GM18517 (cell line): ENCODE data around the gene SNCB.
A peak's percentile ranks its signal among the peaks of the same experiment; 100 is the strongest.

Source experiments
- ATAC-seq: cut with Tn5 transposase; IDR thresholded peaks from one replicate; pipeline ENCODE4 v1.9.1; 2021; ENCODE audit warnings: mild to moderate bottlenecking, moderate library complexity; ENCODE audit not compliant: unreplicated experiment

SNCB gene

GRCh38 chr5:176629853-176630680 is at the start of gene SNCB, which contains the start of gene EIF4E1B:
Gene SNCB, minus strand, starts transcription at chr5:176630534. Its CDS starts 880 bp downstream, at chr5:176629654.
Gene EIF4E1B, plus strand, starts transcription at chr5:176630675. Its CDS starts 12,113 bp downstream, at chr5:176642788.
- ATAC-seq, result no peak

DNA sequence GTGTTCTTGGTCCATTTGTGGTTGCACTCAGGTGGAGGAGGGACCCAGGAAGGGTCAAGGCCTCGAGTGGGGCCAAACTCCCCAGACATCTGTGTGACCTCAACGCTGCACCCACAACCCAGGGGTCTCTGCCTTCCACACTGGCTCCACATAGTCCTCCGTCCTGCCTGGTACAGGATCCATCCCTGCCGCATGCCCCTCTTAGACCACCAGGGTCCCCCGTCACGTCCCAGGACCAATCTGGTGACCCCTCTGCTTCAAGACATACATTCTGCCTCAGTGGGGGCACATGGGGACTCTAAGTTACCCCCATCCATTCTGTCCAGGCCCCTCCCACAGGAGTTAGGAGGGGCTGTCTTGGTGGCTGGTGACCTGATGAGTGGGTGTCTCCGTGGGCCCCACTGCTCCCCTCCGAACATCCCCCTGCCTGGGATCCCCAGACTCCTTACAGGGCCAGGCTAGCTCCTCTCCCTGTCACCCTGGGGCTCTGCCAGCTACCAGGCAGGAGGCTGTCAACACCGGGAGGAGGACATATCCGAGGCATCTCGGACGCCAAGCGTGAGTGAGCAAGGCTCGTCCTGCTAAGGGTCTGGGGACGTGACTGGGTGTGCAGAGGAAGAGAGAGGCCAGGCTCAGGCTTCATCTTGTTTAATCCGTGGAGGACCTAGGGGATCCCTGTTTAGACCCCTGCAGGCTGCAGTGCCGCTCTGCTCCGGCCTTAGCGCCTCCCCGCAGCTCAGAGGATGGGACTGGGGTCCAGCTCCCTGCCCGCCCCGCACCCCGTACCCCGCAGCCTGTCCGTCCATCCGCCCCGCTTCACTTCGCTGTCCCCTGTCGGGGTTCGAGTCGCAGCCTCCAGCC is 49.3 kb upstream of the SNCB start:
- ATAC-seq, result no peak

- no peak for ATAC-seq
Observed at GRCh38 chr5:176678584-176678983, 48.2 kb upstream of the SNCB start.

DNA sequence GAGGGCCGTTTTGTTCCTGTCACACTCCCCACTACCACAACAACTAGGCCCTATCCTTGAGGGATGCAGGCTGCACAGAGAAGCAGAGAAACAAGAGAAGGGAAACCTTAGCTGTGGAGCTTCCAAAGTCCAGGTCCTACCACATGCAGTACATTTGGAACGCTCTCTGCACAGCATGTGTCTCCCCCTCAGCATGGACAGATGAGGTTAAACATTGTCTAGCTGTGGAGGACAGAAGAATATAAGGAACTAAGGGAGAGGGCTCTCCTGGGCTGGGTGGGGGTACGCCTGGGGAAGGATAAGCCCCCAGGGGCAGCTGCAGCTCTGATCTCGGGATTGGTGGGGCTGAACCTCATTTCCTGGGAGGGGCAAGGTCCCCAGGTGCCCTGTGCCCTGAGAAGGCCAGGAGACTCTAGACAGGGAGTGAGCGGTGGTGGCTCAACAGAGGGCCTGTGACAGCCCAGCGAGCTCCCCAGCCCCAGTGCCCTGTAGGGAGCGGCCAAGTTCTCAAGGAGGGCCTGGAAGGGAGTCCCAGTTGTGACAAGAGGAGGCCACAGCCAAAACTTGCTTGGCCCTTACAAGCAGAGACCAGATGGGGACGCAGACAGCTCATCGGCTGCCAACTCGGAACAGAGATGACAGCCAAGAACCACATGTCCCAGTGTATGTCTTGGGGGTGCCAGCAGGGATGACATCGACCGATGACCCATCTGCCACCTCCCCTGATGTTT is 47.0 kb upstream of the SNCB start:
- ATAC-seq, result no peak

DNA sequence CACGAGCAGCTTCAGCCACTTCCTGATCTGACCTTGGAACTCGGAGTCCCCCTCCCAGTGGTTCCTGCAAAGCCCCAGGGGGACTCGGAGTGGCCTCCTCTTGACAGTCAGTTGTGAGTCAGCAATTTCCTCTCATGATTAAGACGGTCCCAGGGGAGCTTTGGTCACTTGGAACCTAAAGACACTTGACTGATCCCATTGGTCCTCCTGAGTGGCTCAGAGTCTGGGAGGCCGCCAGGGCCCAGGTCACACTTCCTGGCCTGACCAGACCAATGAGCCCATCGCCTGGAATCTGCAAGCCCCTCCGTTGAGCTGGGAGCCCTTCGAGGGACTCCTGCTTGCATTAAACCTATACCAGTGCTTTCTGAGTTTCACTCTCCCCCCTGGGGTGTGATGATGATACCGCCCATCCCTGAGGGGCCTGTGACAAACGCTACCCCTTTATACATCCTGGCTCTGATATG is 46.1 kb upstream of the SNCB start:
- peak; percentile 73 for ATAC-seq

DNA sequence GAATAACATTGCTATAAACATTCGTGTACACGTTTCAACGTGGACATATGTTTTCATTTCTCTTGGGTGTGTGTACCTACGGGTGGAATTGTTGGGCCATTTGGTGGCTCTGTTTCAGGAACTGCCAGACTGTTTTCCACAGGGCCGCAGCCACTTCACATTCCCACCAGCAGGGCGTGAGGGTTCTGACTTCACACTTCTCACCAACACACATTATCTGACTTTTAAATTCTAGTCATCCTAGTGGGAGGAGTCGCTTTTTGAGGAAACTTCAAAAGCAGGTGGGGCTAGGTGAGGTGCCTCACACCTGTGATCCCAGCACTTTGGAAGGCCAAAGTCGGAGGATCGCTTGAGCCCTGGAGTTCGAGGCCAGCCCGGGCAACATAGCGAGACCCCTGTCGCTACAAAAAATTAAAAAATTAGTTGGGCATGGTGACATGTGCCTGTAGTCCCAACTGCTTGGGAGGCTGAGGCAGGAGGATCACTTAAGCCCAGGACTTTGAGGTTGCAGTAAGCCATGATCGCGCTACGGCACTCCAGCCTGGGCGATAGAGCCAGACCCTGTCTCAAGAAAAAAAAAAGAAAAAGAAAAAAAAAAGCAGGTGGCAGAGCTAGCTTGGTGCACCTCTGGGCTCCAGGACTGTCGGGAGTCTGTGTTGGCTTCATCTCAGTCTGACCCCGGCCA is 45.5 kb upstream of the SNCB start:
- no peak for ATAC-seq

DNA sequence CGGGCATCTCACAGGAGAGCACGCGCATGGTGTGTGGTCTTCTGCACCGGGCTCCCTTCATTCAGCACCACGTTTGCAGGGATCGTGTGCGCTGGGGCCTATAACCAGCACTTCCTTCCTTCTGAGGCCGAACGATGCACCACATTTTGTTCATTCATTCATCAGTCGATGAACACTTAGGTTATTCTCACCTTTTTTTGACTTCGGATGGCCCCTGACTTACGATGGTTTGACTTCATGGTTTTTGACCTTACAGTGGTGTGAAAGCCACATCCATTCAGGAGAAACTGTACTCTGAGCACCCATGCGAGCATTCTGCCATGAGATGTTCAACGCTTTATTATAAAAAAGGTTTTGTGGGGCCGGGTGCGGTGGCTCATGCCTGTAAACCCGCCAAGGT is 44.5 kb upstream of the SNCB start:
- ATAC-seq, result no peak

- ATAC-seq, result no peak
Observed at GRCh38 chr5:176673651-176674583, 43.6 kb upstream of the SNCB start.

DNA sequence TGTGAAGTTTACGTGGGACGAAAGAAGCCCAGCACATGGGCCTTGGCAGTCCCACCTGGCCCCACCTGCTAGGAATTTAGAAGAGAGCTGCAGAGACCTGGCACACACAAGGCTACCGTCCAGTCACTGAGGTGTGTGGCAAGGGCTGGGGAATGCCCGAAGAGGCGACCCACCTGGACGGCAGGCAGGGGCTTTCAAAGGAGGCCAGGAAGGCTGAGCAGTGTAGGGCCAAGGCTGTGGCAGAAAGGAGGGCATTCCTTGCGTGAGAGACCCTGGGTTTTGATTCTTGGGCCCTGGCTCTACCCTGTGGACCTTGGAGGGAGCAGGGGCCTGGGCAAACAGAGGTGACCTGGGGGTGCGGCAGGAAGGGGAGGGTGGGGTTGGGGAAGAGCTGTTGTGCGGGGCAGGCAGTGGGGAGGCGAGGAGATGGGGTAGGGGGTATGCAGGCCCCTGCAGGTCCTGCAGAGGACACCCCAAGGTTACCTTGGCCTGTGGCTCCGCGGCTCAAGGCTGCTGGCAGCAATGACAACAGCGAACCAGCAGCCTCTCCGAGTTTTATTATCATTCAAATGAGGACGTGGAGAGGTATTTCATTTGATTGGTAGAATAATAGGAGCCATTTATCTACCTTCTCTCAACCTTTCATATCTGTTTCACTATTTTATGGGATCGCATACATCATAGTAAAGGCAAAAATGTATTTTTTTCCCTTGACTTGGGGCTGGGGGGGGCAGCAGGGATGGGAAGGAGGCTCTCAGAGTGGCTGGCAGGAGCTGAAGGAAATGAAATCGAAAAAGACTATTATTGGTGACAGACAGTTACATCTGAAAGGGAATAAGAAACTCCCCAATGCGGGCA is 41.8 kb upstream of the SNCB start:
- no peak for ATAC-seq

DNA sequence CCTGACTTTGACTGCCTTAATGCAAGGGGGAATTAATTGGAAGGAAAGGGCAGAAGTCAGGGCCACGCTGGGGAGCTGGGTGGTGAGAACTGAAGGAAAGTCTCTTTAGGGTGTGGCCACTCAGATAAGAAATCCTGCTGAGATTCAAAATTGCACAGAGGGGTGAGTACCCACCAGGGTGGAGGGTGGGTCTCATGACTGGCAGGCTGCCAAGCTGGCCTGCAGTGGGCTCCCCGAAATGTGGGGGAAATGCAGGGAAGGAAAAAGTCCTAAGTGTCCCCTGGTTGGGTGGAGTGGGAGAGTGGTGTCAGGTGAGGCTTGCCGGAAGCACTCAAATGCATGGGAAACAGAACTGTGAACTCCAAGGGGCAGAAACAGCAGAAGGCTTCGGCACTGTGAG is 41.1 kb upstream of the SNCB start:
- no peak for ATAC-seq

DNA sequence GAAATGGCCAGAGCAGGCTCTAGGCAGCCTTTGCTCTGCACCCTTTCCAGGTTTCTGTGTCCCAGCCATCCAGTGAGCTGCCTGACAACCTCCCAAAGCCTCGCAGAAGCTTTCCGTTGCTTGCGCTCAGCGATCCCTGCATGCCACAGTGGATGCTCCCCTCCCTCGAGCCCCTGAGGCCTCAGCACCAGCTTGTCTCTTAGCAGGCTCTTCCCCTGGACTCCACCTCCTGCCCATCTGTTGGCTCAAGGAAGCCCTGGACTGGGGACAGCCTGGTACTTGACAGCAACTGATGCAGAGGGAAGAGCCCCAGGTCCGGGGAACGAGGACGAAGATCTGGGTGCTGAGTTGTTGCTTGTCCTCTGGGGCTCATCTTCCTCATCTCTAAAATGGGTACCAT is 40.1 kb upstream of the SNCB start:
- no peak for ATAC-seq

- ATAC-seq, result no peak
Observed at GRCh38 chr5:176667637-176668036, 37.3 kb upstream of the SNCB start.

DNA sequence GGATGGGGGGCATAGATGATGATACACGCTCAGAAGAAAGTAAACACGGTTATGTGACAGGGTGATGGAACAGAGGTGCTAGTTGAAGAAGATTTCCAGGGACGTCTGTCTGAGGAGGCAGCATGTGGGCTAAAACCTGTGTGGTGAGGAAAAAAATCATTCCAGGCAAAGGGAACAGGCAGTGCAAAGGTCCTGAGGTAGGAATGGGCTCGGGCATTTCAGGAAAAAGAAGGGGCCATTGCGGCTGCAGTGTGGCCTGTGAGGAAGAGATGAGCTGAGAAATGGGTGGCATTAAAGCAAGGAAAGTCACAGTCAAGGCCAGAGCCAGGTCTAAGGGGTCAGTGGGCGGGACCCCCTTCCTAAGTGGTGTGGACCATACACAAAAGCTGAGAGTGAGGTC is 35.2 kb upstream of the SNCB start:
- ATAC-seq, result no peak

DNA sequence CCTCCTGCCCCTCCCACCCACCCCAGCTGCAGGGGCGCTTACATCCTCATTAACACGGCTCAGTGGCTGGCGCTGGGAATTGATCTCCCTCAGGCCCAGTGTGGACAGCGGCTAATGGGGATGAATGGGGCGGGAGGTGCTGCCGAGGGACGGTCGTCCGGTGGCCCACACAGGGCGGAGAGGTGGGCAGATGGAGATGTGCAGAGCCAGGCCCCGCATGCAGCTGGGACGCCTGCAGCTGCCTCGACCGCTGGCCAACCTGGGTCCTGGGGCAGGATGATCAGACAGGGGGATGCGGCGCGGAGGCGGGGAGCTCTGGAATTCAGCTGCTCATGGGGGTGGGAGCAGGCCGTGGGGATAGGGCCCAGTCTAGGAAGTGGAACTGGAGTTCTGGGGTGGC is 34.6 kb upstream of the SNCB start:
- ATAC-seq, result no peak

DNA sequence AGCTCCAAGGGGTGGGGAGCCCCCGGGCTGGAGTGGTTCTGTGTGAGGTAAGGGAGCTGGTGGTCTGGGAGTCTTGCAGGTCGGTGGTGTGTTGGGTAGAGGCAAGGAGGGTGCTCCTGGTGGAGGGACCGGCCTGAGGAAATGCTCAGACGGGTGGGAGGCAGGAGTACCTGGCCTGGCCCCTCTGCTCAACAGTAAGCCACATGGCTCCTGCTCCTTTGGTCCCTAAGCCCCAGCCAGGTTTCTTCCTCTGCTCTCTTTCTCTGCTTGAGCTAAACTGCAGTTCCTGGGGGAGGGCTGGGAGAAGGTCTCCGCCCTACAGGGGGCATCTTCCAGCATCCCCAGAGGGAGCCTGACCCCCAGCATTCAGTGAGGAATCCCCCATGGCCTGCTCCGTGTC is 34.1 kb upstream of the SNCB start:
- ATAC-seq, result no peak

- ATAC-seq, result no peak
Observed at GRCh38 chr5:176663566-176663965, 33.2 kb upstream of the SNCB start.

DNA sequence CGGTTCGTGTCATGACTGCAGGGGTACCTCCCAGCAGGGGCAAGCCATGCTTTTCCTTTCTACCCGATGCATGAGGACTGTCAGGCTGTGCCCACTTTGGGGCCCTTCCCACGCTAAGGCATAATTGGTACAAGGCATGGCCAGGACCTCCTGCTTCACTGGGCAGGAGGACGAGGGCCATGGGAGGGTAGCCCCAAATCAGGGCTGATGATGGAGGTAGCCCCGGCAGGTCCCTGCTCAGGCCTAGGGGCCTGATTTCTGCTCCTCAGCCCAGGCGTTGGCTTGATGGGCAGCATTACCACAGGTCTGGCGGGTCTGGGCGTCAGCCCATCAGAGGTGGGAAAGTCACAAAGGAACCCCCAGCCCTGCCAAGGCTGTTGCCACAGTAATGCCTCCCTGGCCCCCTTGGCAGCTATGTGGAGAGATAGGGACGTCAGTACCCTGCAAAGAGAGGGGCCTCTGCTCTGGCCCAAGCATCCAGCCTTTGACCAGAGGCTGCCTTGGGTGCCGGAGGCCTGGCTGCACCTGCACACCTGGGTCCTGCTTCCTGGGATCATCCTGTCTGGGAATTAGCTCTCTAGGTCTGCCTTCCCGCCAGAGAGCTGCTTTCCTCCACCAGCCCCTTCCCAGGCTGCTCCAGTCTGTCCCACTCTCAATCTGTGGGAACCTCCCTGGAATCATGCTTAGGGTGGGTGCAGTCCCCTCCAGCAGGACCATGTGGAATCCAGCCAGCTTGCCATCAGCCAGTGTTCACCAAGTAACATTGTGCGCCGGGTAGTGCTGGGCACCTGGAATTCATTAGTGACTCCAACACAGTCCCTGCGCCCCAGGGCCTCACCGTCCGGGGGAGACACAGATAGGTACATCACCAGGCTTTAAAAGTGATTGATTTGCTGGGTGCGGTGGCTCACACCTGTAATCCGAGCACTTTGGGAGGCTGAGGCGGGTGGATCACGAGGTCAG is 32.3 kb upstream of the SNCB start:
- ATAC-seq, result no peak
